K562 (cell line): ENCODE results near the gene ECE2. TPM values are rescaled to one million over a fixed set of nuclear protein-coding genes. Genes with fewer than 3 reads are reported as not detected.

ENCODE experiments used
- ATAC-seq: fragments of 200-7000 bp; cut with Tn5 transposase; 3 replicates; pipeline ENCODE4 v1.9.1; 2020; ENCODE audit warnings: moderate library complexity
- BruUV-seq: library from RNA; stranded (reverse); fragments of 400-500 nt; replicated peaks from 2 replicates; lab custom pipeline; 2021; lab: Mats Ljungman, UMichigan
- CTCF ChIA-PET: fragments of 300-600 bp; formaldehyde crosslinking; extraction: SDS; loops from one replicate; lab custom pipeline; 2021; ENCODE audit warnings: low intra/inter-chr PET ratio; lab: Yijun Ruan, JAX
- POLR2A ChIA-PET: fragments of 300-600, 350-650 bp; sonication (Branson Sonifier 250); formaldehyde crosslinking; extraction: SDS; loops from one replicate; lab custom pipeline; 2021; ENCODE audit warnings: antibody characterized with exemption, inconsistent platforms; lab: Yijun Ruan, JAX
- DNase-seq, 4 experiments: peaks; one replicate each; pipeline versions ENCODE4 v3.0.0 to v3.0.0-alpha.2; 2011 to 2018; ENCODE audit warnings: low spot score in 3 of 4, mixed read lengths in 3 of 4; ENCODE audit errors: extremely low read depth in 1 of 4
- FAIRE-seq: peaks from 2 replicates; lab custom pipeline; 2011; peaks lifted over from hg19 to GRCh38; lab: Jason Lieb, UNC
- H2AFZ ChIP-seq: 2 replicates; pipeline ENCODE4 v1.6.0; 2011; ENCODE audit warnings: low read depth, low read length, control low read depth, inconsistent platforms
- H3K27ac ChIP-seq: fragments of 200-600 bp; 3 replicates; pipeline ENCODE4 v1.8.0; 2011; ENCODE audit warnings: low read depth, mild to moderate bottlenecking, control low read depth, inconsistent platforms, low read length, moderate library complexity, mixed read lengths; ENCODE audit errors: extremely low read depth
- H3K27me3 ChIP-seq, 2 experiments: fragments of 300-600 bp in 1 of 2; 2 replicates in 1 of 2; 3 replicates in 1 of 2; pipeline versions ENCODE4 v1.6.0 to v1.8.0; 2011; ENCODE audit warnings: inconsistent platforms in 2 of 2, low read length in 2 of 2, mild to moderate bottlenecking in 1 of 2, mixed read lengths in 1 of 2, moderate library complexity in 1 of 2; ENCODE audit not compliant: control insufficient read depth in 2 of 2, insufficient read depth in 2 of 2
- H3K36me3 ChIP-seq: fragments of 300-600 bp; 3 replicates; pipeline ENCODE4 v1.8.0; 2011; ENCODE audit warnings: mild to moderate bottlenecking, low read length, inconsistent platforms; ENCODE audit not compliant: control insufficient read depth, insufficient read depth
- H3K4me1 ChIP-seq, 2 experiments: fragments of 200-600 bp in 1 of 2; replicated peaks in 1 of 2; 2 replicates in 1 of 2; 3 replicates in 1 of 2; pipeline versions ENCODE4 v1.5.1 to v1.8.0; 2011; ENCODE audit warnings: inconsistent platforms in 2 of 2, low read length in 2 of 2, mild to moderate bottlenecking in 1 of 2, mixed read lengths in 1 of 2, moderate library complexity in 1 of 2; ENCODE audit not compliant: control insufficient read depth in 2 of 2, insufficient read depth in 2 of 2
- H3K4me2 ChIP-seq: 2 replicates; pipeline ENCODE4 v1.6.1; 2011; ENCODE audit warnings: low read length, control low read depth, inconsistent platforms, mixed read lengths; ENCODE audit not compliant: insufficient read depth
- H3K4me3 ChIP-seq: fragments of 200-600 bp; sonication (generic), shearing (Covaris generic); 2 replicates; pipeline ENCODE4 v1.5.1; 2016; ENCODE audit warnings: control low read depth, inconsistent platforms
- H3K79me2 ChIP-seq: fragments of 200-600 bp; 3 replicates; pipeline ENCODE4 v1.8.0; 2011; ENCODE audit warnings: low read length, inconsistent platforms; ENCODE audit not compliant: control insufficient read depth, insufficient read depth
- H3K9ac ChIP-seq, 2 experiments: 2 replicates each; pipeline versions ENCODE4 v1.6.0 to v1.6.1; 2011; ENCODE audit warnings: low read depth in 2 of 2, low read length in 2 of 2, control low read depth in 1 of 2, inconsistent platforms in 1 of 2, mild to moderate bottlenecking in 1 of 2, mixed read lengths in 1 of 2; ENCODE audit not compliant: insufficient read depth in 1 of 2
- H3K9me1 ChIP-seq: one replicate; pipeline ENCODE4 v1.6.0; 2011; ENCODE audit warnings: inconsistent platforms, mild to moderate bottlenecking, low read length, moderate library complexity; ENCODE audit not compliant: control insufficient read depth, insufficient read depth
- H3K9me3 ChIP-seq: replicated peaks from 2 replicates; pipeline ENCODE4 v1.5.1; 2011; ENCODE audit warnings: low read depth, low read length, inconsistent platforms; ENCODE audit not compliant: control insufficient read depth, insufficient read depth
- H4K20me1 ChIP-seq: replicated peaks from 2 replicates; pipeline ENCODE4 v1.6.1; 2011; ENCODE audit warnings: low read length, inconsistent platforms, mixed read lengths; ENCODE audit not compliant: control insufficient read depth, insufficient read depth
- GATA2 ChIP-seq: sonication (generic); formaldehyde crosslinking; IDR thresholded peaks from 2 replicates; pipeline ENCODE4 v1.4.0; 2020; ENCODE audit warnings: mild to moderate bottlenecking, missing genetic modification reagents
- HDAC6 ChIP-seq: IDR thresholded peaks from 2 replicates; pipeline ENCODE4 v1.6.1; 2012; ENCODE audit warnings: low read depth, mild to moderate bottlenecking, control low read depth, inconsistent platforms, low read length, moderate library complexity
- HNRNPLL ChIP-seq: fragments of 200-400 bp; formaldehyde crosslinking; IDR thresholded peaks from 2 replicates; pipeline ENCODE4 v1.6.1; 2017; ENCODE audit warnings: low read length, low read depth, mild to moderate bottlenecking; ENCODE audit not compliant: poor library complexity, severe bottlenecking
- ILF3 ChIP-seq: fragments of 450-650 bp; IDR thresholded peaks from 2 replicates; pipeline ENCODE4 v1.6.1; 2018; ENCODE audit warnings: antibody characterized with exemption, mild to moderate bottlenecking, moderate library complexity, borderline replicate concordance
- SMARCA4 ChIP-seq: fragments of 450-650 bp; IDR thresholded peaks from 2 replicates; pipeline ENCODE4 v1.6.1; 2016
- ZSCAN29 ChIP-seq: fragments of 450-650 bp; IDR thresholded peaks from 2 replicates; pipeline ENCODE4 v1.6.1; 2017
- WGBS: fragments of 100-300 bp; shearing (Covaris generic); methylation state at CpG from one replicate; pipeline ENCODE4 v1.1.6; 2016; ENCODE audit warnings: low coverage, mixed read lengths; ENCODE audit not compliant: insufficient coverage; ENCODE audit errors: missing lambda C conversion rate; 5-methylcytosine and 5-hydroxymethylcytosine counted together
- in situ Hi-C: fragments of 300-500 bp; cut with MboI; formaldehyde crosslinking; loops from 4 replicates; pipeline ENCODE4 v1.15.0; 2018; ENCODE audit warnings: inconsistent platforms, mixed read lengths
- intact Hi-C: fragments of 100-400 bp; cut with micrococcal nuclease; formaldehyde crosslinking; loops from 2 replicates; pipeline ENCODE4 v1.14.2; 2022
- polyA plus RNA-seq, 8 experiments: library from polyadenylated mRNA; depleted of rRNA in 4 of 8; stranded (reverse) in 5 of 8; unstranded in 3 of 8; fragments of >200 nt; fragmentation: Nextera tagmentation in 2 of 8; fragmentation: Illumina TruSeq in 1 of 8; extraction: Ambion mirVana in 2 of 8; extraction: Trizol in 1 of 8; gene quantifications; 2 replicates each; pipeline versions ENCODE4 v1.2.1 to v1.2.3, GENCODE V29; 2011 to 2014; ENCODE audit warnings: inconsistent platforms in 1 of 8, missing spikeins in 1 of 8
- total RNA-seq, 7 experiments: library from RNA; depleted of rRNA in 6 of 7; stranded (reverse); fragments of >200 nt in 6 of 7; fragmentation: Illumina TruSeq in 2 of 7; extraction: Trizol in 2 of 7; gene quantifications; 2 replicates each; pipeline versions ENCODE4 v1.2.1 to v1.2.3, GENCODE V29; 2011 to 2021; ENCODE audit warnings: low replicate concordance in 1 of 7
- TF ChIP-seq, protein P1 (sequence below), 3 experiments: fragments of 200-800 bp in 1 of 3; fragments of 250-450 bp in 1 of 3; fragments of 450-650 bp in 1 of 3; sonication (Bioruptor Pico) in 1 of 3; sonication (Bioruptor generic) in 1 of 3; formaldehyde crosslinking in 1 of 3; IDR thresholded peaks; 2 replicates each; pipeline versions ENCODE4 v1.6.1 to v1.8.0; 2016 to 2022; ENCODE audit warnings: mild to moderate bottlenecking in 2 of 3, missing genetic modification characterization in 2 of 3, missing compliant biosample characterization in 1 of 3, moderate library complexity in 1 of 3
- TF ChIP-seq, protein P2 (sequence below): sonication (generic); formaldehyde crosslinking; IDR thresholded peaks from 2 replicates; pipeline ENCODE4 v1.8.1; 2023; ENCODE audit warnings: mild to moderate bottlenecking, missing genetic modification reagents, moderate library complexity
- TF ChIP-seq, protein P3 (sequence below), 2 experiments: fragments of 450-650 bp in 1 of 2; sonication (generic) in 1 of 2; formaldehyde crosslinking in 1 of 2; IDR thresholded peaks in 1 of 2; conservative IDR thresholded peaks in 1 of 2; 2 replicates each; pipeline versions ENCODE4 v1.6.1 to v1.8.1; 2016 to 2023; ENCODE audit warnings: mild to moderate bottlenecking in 2 of 2, moderate library complexity in 2 of 2, inconsistent platforms in 1 of 2, missing genetic modification reagents in 1 of 2
- TF ChIP-seq, protein P4 (sequence below): fragments of 250-450 bp; sonication (Bioruptor Pico); IDR thresholded peaks from 2 replicates; pipeline ENCODE4 v1.4.0; 2020; ENCODE audit warnings: mild to moderate bottlenecking

ECE2 gene
- total and polyA plus RNA-seq, 9 of the 15 experiments (the other 6 are each of a cell fraction or from before 2014, with no cell fraction given): not detected

DNA sequence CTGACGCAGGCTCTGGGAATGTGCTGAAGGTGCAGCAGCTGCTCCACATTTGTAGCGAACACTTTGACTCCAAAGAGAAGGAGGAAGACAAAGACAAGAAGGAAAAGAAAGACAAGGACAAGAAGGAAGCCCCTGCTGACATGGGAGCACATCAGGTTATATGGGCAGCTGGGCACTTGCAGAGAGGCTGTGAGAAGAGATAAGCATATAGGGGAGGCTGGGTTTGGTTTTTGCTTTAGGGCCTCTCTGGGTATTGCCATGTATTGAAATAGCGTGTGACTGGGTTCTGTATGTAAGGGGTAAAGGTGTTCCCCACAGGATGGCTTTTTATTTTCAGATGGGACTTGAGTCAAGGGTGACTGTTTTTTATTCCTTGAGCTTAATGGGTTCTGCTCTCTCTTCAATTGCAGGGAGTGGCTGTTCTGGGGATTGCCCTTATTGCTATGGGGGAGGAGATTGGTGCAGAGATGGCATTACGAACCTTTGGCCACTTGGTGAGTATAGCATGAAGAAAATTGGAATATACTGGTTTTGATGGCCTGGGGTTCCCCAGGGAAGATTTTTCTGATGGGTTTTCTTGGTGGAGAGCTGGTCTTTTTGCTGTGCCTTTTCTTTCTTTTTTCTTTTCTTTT, 30.6 kb downstream of the ECE2 start:
- H3K27me3 ChIP-seq: no peaks in the 10 kb centered on the region
- WGBS: 100% methylated on average over 4 of the region's 4 CpGs
- no TSS peak for BruUV-seq
- POLR2A ChIA-PET: interaction anchor here (1.0 to 1.3 kb wide), 2 partner anchors 10 to 11 kb away, joined by 3 to 6 read pairs; no protein-coding TSS in a partner anchor
- H3K4me3 ChIP-seq: no peak overlapping the region
- intact Hi-C loops (no loop called here), in situ Hi-C loops (no loop called here)
- H3K36me3 ChIP-seq: peaks cover 81% of the 10 kb centered on the region
- TF ChIP-seq, protein P1, sequence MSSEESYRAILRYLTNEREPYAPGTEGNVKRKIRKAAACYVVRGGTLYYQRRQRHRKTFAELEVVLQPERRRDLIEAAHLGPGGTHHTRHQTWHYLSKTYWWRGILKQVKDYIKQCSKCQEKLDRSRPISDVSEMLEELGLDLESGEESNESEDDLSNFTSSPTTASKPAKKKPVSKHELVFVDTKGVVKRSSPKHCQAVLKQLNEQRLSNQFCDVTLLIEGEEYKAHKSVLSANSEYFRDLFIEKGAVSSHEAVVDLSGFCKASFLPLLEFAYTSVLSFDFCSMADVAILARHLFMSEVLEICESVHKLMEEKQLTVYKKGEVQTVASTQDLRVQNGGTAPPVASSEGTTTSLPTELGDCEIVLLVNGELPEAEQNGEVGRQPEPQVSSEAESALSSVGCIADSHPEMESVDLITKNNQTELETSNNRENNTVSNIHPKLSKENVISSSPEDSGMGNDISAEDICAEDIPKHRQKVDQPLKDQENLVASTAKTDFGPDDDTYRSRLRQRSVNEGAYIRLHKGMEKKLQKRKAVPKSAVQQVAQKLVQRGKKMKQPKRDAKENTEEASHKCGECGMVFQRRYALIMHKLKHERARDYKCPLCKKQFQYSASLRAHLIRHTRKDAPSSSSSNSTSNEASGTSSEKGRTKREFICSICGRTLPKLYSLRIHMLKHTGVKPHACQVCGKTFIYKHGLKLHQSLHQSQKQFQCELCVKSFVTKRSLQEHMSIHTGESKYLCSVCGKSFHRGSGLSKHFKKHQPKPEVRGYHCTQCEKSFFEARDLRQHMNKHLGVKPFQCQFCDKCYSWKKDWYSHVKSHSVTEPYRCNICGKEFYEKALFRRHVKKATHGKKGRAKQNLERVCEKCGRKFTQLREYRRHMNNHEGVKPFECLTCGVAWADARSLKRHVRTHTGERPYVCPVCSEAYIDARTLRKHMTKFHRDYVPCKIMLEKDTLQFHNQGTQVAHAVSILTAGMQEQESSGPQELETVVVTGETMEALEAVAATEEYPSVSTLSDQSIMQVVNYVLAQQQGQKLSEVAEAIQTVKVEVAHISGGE (CRISPR knock-in tag; IDR thresholded peaks at IDR 0.05): no peak
- TF ChIP-seq, protein P2, sequence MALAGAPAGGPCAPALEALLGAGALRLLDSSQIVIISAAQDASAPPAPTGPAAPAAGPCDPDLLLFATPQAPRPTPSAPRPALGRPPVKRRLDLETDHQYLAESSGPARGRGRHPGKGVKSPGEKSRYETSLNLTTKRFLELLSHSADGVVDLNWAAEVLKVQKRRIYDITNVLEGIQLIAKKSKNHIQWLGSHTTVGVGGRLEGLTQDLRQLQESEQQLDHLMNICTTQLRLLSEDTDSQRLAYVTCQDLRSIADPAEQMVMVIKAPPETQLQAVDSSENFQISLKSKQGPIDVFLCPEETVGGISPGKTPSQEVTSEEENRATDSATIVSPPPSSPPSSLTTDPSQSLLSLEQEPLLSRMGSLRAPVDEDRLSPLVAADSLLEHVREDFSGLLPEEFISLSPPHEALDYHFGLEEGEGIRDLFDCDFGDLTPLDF (CRISPR knock-in tag): no peak
- TF ChIP-seq, protein P3, sequence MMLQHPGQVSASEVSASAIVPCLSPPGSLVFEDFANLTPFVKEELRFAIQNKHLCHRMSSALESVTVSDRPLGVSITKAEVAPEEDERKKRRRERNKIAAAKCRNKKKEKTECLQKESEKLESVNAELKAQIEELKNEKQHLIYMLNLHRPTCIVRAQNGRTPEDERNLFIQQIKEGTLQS (IDR thresholded peaks at IDR 0.05): no peak
- TF ChIP-seq, protein P3 (CRISPR knock-in tag; conservative IDR thresholded peaks at IDR 0.05): no peak
- TF ChIP-seq ILF3 (no peak), HNRNPLL (no peak), GATA2 (no peak), SMARCA4 (no peak), ZSCAN29 (no peak), HDAC6 (no peak)
- TF ChIP-seq, protein P4, sequence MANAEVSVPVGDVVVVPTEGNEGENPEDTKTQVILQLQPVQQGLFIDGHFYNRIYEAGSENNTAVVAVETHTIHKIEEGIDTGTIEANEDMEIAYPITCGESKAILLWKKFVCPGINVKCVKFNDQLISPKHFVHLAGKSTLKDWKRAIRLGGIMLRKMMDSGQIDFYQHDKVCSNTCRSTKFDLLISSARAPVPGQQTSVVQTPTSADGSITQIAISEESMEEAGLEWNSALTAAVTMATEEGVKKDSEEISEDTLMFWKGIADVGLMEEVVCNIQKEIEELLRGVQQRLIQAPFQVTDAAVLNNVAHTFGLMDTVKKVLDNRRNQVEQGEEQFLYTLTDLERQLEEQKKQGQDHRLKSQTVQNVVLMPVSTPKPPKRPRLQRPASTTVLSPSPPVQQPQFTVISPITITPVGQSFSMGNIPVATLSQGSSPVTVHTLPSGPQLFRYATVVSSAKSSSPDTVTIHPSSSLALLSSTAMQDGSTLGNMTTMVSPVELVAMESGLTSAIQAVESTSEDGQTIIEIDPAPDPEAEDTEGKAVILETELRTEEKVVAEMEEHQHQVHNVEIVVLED (CRISPR knock-in tag): no peak
- peaks cover 6% of the 10 kb centered on the region; the same call in 2 of the 3 replicates for H3K79me2 ChIP-seq
- ATAC-seq: no peak
- no peaks in the 10 kb centered on the region; a peak in 1 of 5 replicates for H3K4me1 ChIP-seq
- CTCF ChIA-PET: no interaction called here
- H3K9me1 ChIP-seq: no peaks in the 10 kb centered on the region
- no peak for DNase-seq
- H2AFZ ChIP-seq: no peak overlapping the region
- no peaks in the 10 kb centered on the region for H3K9me3 ChIP-seq
- H3K4me2 ChIP-seq: no peak overlapping the region
- 0 out of 2 replicates have a peak, but pooled peaks cover 5% of the 10 kb centered on the region for H4K20me1 ChIP-seq
- no peak for FAIRE-seq
- no peak overlapping the region for H3K27ac ChIP-seq
- no peak overlapping the region for H3K9ac ChIP-seq
